Measurements from ENCODE around the gene GFAP.

DNA sequence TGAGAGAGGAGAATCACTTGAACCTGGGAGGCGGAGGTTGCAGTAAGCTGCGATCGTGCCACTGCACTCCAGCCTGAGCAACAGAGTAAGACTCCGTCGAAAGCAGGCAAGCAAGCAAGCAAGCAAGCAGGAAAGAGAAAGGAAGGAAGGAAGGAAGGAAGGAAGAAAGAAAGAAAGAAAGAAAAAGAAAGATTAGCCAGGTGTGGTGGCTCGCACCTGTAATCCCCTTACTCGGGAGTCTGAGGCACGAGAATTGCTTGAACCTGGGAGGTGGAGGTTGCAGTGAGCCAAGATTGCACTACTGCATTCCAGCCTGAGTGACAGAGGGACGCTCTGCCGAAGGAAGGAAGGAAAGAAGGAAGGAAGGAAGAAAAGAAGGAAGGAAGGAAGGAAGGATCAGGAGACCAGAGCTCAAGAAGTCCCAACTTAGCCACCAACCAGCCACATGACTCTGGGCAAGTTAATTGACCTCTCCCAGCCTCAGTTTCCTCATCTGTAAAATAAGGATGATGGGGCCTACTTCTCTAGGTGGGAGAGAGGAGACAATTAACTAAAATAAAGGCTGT is 6.5 kb downstream of the GFAP start:
- TF ChIP-seq, protein P1, sequence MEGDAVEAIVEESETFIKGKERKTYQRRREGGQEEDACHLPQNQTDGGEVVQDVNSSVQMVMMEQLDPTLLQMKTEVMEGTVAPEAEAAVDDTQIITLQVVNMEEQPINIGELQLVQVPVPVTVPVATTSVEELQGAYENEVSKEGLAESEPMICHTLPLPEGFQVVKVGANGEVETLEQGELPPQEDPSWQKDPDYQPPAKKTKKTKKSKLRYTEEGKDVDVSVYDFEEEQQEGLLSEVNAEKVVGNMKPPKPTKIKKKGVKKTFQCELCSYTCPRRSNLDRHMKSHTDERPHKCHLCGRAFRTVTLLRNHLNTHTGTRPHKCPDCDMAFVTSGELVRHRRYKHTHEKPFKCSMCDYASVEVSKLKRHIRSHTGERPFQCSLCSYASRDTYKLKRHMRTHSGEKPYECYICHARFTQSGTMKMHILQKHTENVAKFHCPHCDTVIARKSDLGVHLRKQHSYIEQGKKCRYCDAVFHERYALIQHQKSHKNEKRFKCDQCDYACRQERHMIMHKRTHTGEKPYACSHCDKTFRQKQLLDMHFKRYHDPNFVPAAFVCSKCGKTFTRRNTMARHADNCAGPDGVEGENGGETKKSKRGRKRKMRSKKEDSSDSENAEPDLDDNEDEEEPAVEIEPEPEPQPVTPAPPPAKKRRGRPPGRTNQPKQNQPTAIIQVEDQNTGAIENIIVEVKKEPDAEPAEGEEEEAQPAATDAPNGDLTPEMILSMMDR (IDR thresholded peaks at IDR 0.05; ENCODE audit: low read length), result no peak
- no peak for TF ChIP-seq EZH2 (IDR thresholded peaks at IDR 0.05; ENCODE audit: borderline replicate concordance, low read length)
